ENCODE measurements around the gene LSM12.

- TF ChIP-seq, protein P1, sequence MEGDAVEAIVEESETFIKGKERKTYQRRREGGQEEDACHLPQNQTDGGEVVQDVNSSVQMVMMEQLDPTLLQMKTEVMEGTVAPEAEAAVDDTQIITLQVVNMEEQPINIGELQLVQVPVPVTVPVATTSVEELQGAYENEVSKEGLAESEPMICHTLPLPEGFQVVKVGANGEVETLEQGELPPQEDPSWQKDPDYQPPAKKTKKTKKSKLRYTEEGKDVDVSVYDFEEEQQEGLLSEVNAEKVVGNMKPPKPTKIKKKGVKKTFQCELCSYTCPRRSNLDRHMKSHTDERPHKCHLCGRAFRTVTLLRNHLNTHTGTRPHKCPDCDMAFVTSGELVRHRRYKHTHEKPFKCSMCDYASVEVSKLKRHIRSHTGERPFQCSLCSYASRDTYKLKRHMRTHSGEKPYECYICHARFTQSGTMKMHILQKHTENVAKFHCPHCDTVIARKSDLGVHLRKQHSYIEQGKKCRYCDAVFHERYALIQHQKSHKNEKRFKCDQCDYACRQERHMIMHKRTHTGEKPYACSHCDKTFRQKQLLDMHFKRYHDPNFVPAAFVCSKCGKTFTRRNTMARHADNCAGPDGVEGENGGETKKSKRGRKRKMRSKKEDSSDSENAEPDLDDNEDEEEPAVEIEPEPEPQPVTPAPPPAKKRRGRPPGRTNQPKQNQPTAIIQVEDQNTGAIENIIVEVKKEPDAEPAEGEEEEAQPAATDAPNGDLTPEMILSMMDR (IDR thresholded peaks at IDR 0.05; ENCODE audit: control extremely low read depth in 1 of 3, insufficient read depth in 1 of 3, low read depth in 1 of 3, low read length in 3 of 3) = no peak
- TF ChIP-seq MAFK (IDR thresholded peaks at IDR 0.05; ENCODE audit: low read depth, low read length) = no peak
- no peak for TF ChIP-seq POLR2A (IDR thresholded peaks at IDR 0.05; ENCODE audit: control extremely low read depth in 1 of 2, low read depth in 2 of 2, low read length in 2 of 2)
- no peak for TF ChIP-seq FOSL1 (IDR thresholded peaks at IDR 0.05; ENCODE audit: insufficient read depth, low read depth, low read length)
- TF ChIP-seq POLR2AphosphoS5 (IDR thresholded peaks at IDR 0.05; ENCODE audit: low read depth, low read length) = no peak
- no peak for TF ChIP-seq CEBPB (IDR thresholded peaks at IDR 0.05; ENCODE audit: low read depth, low read length)
- TF ChIP-seq TAF1 (IDR thresholded peaks at IDR 0.05; ENCODE audit: low read depth, low read length) = no peak
- no peak for TF ChIP-seq NRF1 (IDR thresholded peaks at IDR 0.05; ENCODE audit: low read depth, low read length)
These were observed 65.0 kb downstream of the LSM12 start for GRCh38 chr17:44001461-44001920.

All from H1 (cell line).